ENCODE measurements around the gene CAPS.
"Not testable (repeated sequence)": the region's sequence is repeated elsewhere in the genome, so short reads cannot be mapped to it uniquely, and the experiment has no call there.

The CAPS gene

GRCh38 chr19:5956728-5957127 is 42.7 kb downstream of the CAPS start:
- no peak for DNase-seq (ENCODE audit: low spot score)

GRCh38 chr19:5957170-5957569 is 43.1 kb downstream of the CAPS start:
- DNase-seq (ENCODE audit: low spot score), result no peak

GRCh38 chr19:5958074-5958850 is 44.2 kb downstream of the CAPS start:
- DNase-seq (ENCODE audit: low spot score), result no peak

GRCh38 chr19:5958851-5959122 is 44.7 kb downstream of the CAPS start:
- DNase-seq (ENCODE audit: low spot score), result no peak

GRCh38 chr19:5959260-5960004 is 45.4 kb downstream of the CAPS start:
- DNase-seq (ENCODE audit: low spot score), result no peak

GRCh38 chr19:5960005-5961001 is 46.2 kb downstream of the CAPS start:
- no peak for DNase-seq (ENCODE audit: low spot score)

GRCh38 chr19:5961641-5961968 is 47.6 kb downstream of the CAPS start:
- DNase-seq (ENCODE audit: low spot score), result not testable (repeated sequence)

GRCh38 chr19:5961969-5962945 is 48.2 kb downstream of the CAPS start:
- peak; percentile 27 for DNase-seq (ENCODE audit: low spot score)

- DNase-seq (ENCODE audit: low spot score), result not testable (repeated sequence)
These were observed 49.2 kb downstream of the CAPS start for GRCh38 chr19:5963259-5963658.

GRCh38 chr19:5963855-5964254 is 49.8 kb downstream of the CAPS start:
- no peak for DNase-seq (ENCODE audit: low spot score)

GRCh38 chr19:5964816-5965565 is 50.9 kb downstream of the CAPS start:
- DNase-seq (ENCODE audit: low spot score), result no peak

Measured in SW480 (cell line).